Testis (tissue), 3 donors: ENCODE results near the gene DDC. TPM values are rescaled to one million over a fixed set of nuclear protein-coding genes. Genes with fewer than 3 reads are reported as not detected.

Experiments
- DNase-seq: peaks from one replicate; pipeline ENCODE4 v3.0.0-alpha.2; 2019
- H3K27ac ChIP-seq, 2 donors: fragments of 200-600 bp; sonication (generic); one replicate each; pipeline ENCODE4 v1.5.1; 2019
- H3K27me3 ChIP-seq: fragments of 200-600 bp; sonication (generic); one replicate; pipeline ENCODE4 v1.5.1; 2019
- H3K36me3 ChIP-seq: fragments of 200-600 bp; sonication (generic); one replicate; pipeline ENCODE4 v1.5.1; 2017; ENCODE audit warnings: low read depth; ENCODE audit errors: missing control alignments
- H3K4me1 ChIP-seq: fragments of 200-600 bp; sonication (generic); one replicate; pipeline ENCODE4 v1.5.1; 2019
- H3K4me3 ChIP-seq, 2 donors: fragments of 200-600 bp; sonication (generic); one replicate each; pipeline ENCODE4 v1.5.1; 2017 to 2019
- H3K9me3 ChIP-seq: fragments of 200-600 bp; sonication (generic); one replicate; pipeline ENCODE4 v1.5.1; 2017
- POLR2A ChIP-seq: fragments of 450-650 bp; IDR thresholded peaks from one replicate; pipeline ENCODE4 v1.6.1; 2017; ENCODE audit warnings: antibody characterized with exemption, mild to moderate bottlenecking, moderate library complexity
- WGBS, 2 donors: methylation state at CpG; one replicate each; pipeline ENCODE4 v1.1.5; 2018; 5-methylcytosine and 5-hydroxymethylcytosine counted together
- intact Hi-C: fragments of 100-400 bp; cut with DNase I; formaldehyde crosslinking; loops from one replicate; pipeline ENCODE4 v1.15.1; 2023; ENCODE audit warnings: low total_unique reads
- polyA plus RNA-seq: library from polyadenylated mRNA; stranded (reverse); fragments of 350-450 nt; fragmentation: Illumina TruSeq; extraction: RNeasy Lipid Tissue Mini Kit (QIAGEN cat#74804); gene quantifications from one replicate; pipeline ENCODE4 v1.2.3, GENCODE V29; 2014; ENCODE audit warnings: low read depth, low replicate concordance; ENCODE audit not compliant: insufficient read depth
- total RNA-seq, 2 donors: library from RNA; depleted of rRNA; stranded (reverse); fragments of >200 nt; gene quantifications; one replicate each; pipeline ENCODE4 v1.2.3, GENCODE V29; 2016
- TF ChIP-seq, protein P1 (sequence below), 3 experiments: fragments of 450-650 bp in 2 of 3; fragments of 200-600 bp in 1 of 3; sonication (generic) in 1 of 3; IDR thresholded peaks; one replicate each; pipeline ENCODE4 v1.5.1; 2016 to 2019; ENCODE audit warnings: antibody characterized with exemption in 3 of 3, mild to moderate bottlenecking in 2 of 3, moderate library complexity in 1 of 3

The DDC gene
- total and polyA plus RNA-seq, 3 donors from 2014 or later, result 1.2 to 4.1 (median 3.3) TPM

GRCh38 chr7:50426280-50427045 lies 138.7 kb downstream of the DDC start:
- Histone ChIP-seq H3K4me3 (no peak overlapping the region), H3K4me1 (no peaks in the 10 kb centered on the region), H3K36me3 (no peaks in the 10 kb centered on the region), H3K27ac (no peak overlapping the region), H3K9me3 (no peaks in the 10 kb centered on the region), H3K27me3 (no peaks in the 10 kb centered on the region)
- TF ChIP-seq POLR2A, result no peak
- WGBS, 2 donors, result 88 to 90% methylated on average over 4 to 5 of the region's 5 CpGs
- no peak for DNase-seq
- intact Hi-C loops, result no loop called here

DNA sequence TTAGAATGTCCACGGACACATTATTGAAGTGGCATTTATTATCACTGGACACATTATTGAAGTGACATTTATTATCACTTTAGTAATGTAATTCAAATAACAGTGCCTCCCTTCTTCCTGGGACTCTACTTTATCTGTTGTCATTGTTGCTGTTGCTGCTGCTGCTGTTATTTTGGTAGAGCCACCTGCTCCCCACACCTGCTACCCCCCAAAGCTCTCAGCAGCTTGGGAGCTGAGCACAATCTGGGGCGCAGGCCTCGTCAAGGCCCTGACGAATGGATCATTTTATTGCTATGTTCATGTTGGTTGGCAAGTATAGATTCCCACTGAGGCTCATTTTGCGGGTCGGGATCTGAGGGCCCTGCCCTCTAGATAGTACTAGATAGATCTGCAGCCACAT lies 139.9 kb downstream of the DDC start:
- Histone ChIP-seq H3K9me3 (no peaks in the 10 kb centered on the region), H3K27ac (no peak overlapping the region), H3K4me1 (no peaks in the 10 kb centered on the region), H3K27me3 (no peaks in the 10 kb centered on the region), H3K4me3 (no peak overlapping the region), H3K36me3 (no peaks in the 10 kb centered on the region)
- DNase-seq, result no peak
- intact Hi-C loops, result no loop called here
- no peak for TF ChIP-seq POLR2A
- TF ChIP-seq, protein P1, sequence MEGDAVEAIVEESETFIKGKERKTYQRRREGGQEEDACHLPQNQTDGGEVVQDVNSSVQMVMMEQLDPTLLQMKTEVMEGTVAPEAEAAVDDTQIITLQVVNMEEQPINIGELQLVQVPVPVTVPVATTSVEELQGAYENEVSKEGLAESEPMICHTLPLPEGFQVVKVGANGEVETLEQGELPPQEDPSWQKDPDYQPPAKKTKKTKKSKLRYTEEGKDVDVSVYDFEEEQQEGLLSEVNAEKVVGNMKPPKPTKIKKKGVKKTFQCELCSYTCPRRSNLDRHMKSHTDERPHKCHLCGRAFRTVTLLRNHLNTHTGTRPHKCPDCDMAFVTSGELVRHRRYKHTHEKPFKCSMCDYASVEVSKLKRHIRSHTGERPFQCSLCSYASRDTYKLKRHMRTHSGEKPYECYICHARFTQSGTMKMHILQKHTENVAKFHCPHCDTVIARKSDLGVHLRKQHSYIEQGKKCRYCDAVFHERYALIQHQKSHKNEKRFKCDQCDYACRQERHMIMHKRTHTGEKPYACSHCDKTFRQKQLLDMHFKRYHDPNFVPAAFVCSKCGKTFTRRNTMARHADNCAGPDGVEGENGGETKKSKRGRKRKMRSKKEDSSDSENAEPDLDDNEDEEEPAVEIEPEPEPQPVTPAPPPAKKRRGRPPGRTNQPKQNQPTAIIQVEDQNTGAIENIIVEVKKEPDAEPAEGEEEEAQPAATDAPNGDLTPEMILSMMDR (IDR thresholded peaks at IDR 0.05), result no peak
- 89 to 96% methylated on average over 6 of the region's 6 CpGs for WGBS, 2 donors

- DNase-seq, result no peak
- H3K27me3 ChIP-seq, result no peaks in the 10 kb centered on the region
- H3K36me3 ChIP-seq, result no peaks in the 10 kb centered on the region
- intact Hi-C loops, result no loop called here
- H3K27ac ChIP-seq, result no peak overlapping the region
- no peak overlapping the region for H3K4me3 ChIP-seq
- H3K4me1 ChIP-seq, result no peaks in the 10 kb centered on the region
- 66 to 81% methylated on average over 4 of the region's 4 CpGs for WGBS, 2 donors
- H3K9me3 ChIP-seq, result no peaks in the 10 kb centered on the region
- TF ChIP-seq, protein P1 (IDR thresholded peaks at IDR 0.05), result no peak
- no peak for TF ChIP-seq POLR2A
Measured at GRCh38 chr7:50423860-50424259, 141.3 kb downstream of the DDC start.

- TF ChIP-seq, protein P1 (IDR thresholded peaks at IDR 0.05), result no peak
- no peak for TF ChIP-seq POLR2A
- no peaks in the 10 kb centered on the region for H3K36me3 ChIP-seq
- 91 to 95% methylated on average over 6 of the region's 6 CpGs for WGBS, 2 donors
- intact Hi-C loops, result no loop called here
- no peaks in the 10 kb centered on the region for H3K27me3 ChIP-seq
- DNase-seq, result no peak
- no peaks in the 10 kb centered on the region for H3K4me1 ChIP-seq
- no peak overlapping the region for H3K27ac ChIP-seq
- no peaks in the 10 kb centered on the region for H3K9me3 ChIP-seq
- no peak overlapping the region for H3K4me3 ChIP-seq
Measured at GRCh38 chr7:50422858-50423257, 142.3 kb downstream of the DDC start.

- WGBS, 2 donors, result 59 to 71% methylated on average over 3 of the region's 3 CpGs
- Histone ChIP-seq H3K27me3 (no peaks in the 10 kb centered on the region), H3K36me3 (no peaks in the 10 kb centered on the region), H3K9me3 (no peaks in the 10 kb centered on the region), H3K4me3 (no peak overlapping the region), H3K27ac (no peak overlapping the region), H3K4me1 (no peaks in the 10 kb centered on the region)
- no peak for DNase-seq
- intact Hi-C loops, result no loop called here
- TF ChIP-seq POLR2A, result no peak
- TF ChIP-seq, protein P1 (IDR thresholded peaks at IDR 0.05), result no peak
Measured at GRCh38 chr7:50421043-50421442, 144.2 kb downstream of the DDC start.
